Type B pancreatic cell (in vitro differentiated cells): Measurements from ENCODE around the gene NUP50. TPM values are rescaled to one million over a fixed set of nuclear protein-coding genes. Genes with fewer than 3 reads are reported as not detected.

Experiments used
- DNase-seq: peaks from one replicate; pipeline ENCODE4 v3.0.0; 2021; ENCODE audit warnings: mixed read lengths; ENCODE audit not compliant: unreplicated experiment; ENCODE audit errors: extremely low spot score
- H3K27ac Mint-ChIP-seq: 2 replicates; pipeline ENCODE4 v1.8.0; 2021; ENCODE audit warnings: mild to moderate bottlenecking, mixed read lengths
- H3K27me3 Mint-ChIP-seq: 2 replicates; pipeline ENCODE4 v1.8.0; 2021; ENCODE audit warnings: mixed read lengths
- H3K36me3 Mint-ChIP-seq: 2 replicates; pipeline ENCODE4 v1.8.0; 2021; ENCODE audit warnings: mixed read lengths
- H3K4me1 Mint-ChIP-seq: one replicate; pipeline ENCODE4 v1.8.0; 2021; ENCODE audit warnings: mixed read lengths; ENCODE audit not compliant: unreplicated experiment
- H3K4me3 Mint-ChIP-seq: 2 replicates; pipeline ENCODE4 v1.8.0; 2021; ENCODE audit warnings: mild to moderate bottlenecking, mixed read lengths
- H3K9me3 Mint-ChIP-seq: 2 replicates; pipeline ENCODE4 v1.8.0; 2021; ENCODE audit warnings: mixed read lengths
- total RNA-seq: library from RNA; stranded (reverse); gene quantifications from 2 replicates; pipeline ENCODE4 v1.2.1, GENCODE V29; 2021; ENCODE audit warnings: low replicate concordance
- TF ChIP-seq, protein P1 (sequence below): fragments of 200-600 bp; sonication (generic); conservative IDR thresholded peaks from 2 replicates; pipeline ENCODE4 v1.5.0; 2021; ENCODE audit warnings: antibody characterized with exemption, mild to moderate bottlenecking

NUP50 gene
- total RNA-seq, 1 donor from 2014 or later, result 83.6 TPM

DNA sequence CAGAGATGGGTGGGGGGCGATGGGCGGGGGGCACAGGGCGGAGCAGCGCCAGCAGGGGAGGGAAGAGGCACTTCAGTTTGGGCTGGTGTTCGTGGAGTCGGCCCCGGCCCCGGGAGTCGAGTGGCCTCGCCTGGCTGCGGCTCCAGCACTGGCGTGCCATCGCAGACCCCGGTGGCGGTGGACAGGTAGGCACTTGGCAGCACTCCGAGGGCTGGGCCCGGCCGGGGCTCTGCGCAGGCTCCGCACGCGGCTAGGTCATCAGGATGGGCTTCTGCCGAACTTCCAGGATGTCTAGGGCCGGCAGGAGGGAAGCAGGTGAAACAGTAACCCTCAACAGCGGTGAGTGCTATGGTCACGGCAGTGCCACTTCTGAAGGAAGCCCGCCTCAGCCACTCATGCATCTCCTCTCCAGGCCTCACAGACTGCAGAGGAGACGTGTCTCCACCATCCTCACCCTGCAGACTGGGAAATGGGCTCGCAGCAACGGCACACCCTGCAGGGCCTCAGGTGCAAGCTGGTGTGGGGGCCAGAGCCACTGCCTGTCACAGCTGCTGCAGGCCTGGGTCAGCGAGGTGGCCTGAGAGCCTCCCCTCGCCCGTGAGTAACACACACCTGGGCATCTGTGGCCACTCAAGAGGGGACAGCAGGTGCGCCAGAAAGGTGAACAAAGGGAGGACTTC lies 33.3 kb downstream of the NUP50 start:
- DNase-seq, result no peak
- peaks cover 14% of the 10 kb centered on the region for H3K4me1 Mint-ChIP-seq
- peaks cover 3% of the 10 kb centered on the region for H3K36me3 Mint-ChIP-seq
- H3K27me3 Mint-ChIP-seq, result no peaks in the 10 kb centered on the region
- TF ChIP-seq, protein P1, sequence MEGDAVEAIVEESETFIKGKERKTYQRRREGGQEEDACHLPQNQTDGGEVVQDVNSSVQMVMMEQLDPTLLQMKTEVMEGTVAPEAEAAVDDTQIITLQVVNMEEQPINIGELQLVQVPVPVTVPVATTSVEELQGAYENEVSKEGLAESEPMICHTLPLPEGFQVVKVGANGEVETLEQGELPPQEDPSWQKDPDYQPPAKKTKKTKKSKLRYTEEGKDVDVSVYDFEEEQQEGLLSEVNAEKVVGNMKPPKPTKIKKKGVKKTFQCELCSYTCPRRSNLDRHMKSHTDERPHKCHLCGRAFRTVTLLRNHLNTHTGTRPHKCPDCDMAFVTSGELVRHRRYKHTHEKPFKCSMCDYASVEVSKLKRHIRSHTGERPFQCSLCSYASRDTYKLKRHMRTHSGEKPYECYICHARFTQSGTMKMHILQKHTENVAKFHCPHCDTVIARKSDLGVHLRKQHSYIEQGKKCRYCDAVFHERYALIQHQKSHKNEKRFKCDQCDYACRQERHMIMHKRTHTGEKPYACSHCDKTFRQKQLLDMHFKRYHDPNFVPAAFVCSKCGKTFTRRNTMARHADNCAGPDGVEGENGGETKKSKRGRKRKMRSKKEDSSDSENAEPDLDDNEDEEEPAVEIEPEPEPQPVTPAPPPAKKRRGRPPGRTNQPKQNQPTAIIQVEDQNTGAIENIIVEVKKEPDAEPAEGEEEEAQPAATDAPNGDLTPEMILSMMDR, result no peak
- no peak overlapping the region for H3K4me3 Mint-ChIP-seq
- no peak overlapping the region for H3K27ac Mint-ChIP-seq
- no peaks in the 10 kb centered on the region for H3K9me3 Mint-ChIP-seq

DNA sequence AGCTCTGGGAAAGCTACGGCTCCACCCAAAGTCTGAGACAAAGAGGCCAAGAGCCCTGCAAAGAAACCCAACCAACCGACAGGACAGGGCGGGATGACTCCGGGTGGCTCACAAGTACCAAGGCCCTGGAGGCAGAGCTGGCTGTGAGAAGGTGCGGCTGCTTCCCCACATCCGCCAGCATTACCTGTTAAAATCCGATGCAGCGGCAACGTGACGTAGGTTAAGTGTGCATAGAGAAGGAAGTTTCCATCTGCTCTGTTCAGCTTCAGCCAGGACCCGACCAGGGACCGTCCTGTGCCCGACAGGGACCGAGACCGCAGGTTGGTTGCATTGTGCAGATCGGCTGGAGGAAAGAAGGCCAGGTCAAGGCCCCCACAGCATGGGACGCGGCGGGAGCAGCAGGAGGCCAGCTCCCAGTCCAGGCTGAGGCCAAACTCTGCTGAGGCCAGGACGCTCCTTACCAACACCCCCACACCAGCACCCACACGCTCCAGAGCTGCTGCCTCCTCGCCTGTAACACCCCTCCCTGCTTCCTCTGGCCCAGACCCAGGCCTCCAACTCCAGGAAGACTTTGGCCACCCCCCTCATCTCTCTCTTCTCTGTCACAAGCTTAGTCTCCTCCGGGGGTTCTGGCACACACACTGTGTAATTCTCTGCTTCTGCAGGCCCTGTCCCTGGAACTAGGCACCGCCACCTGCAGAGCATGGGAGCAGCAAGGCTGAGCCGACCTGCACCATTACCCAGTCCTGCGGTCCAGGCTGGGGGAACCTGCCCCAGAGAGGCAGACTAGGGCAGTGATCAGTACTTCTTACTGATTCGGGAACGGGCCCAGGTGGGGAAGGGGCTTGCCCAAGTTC lies 34.1 kb downstream of the NUP50 start:
- Mint-ChIP-seq H3K4me1 (peaks cover 14% of the 10 kb centered on the region), H3K4me3 (no peak overlapping the region), H3K9me3 (no peaks in the 10 kb centered on the region), H3K27ac (no peak overlapping the region), H3K27me3 (no peaks in the 10 kb centered on the region), H3K36me3 (peaks cover 3% of the 10 kb centered on the region)
- TF ChIP-seq, protein P1, result no peak
- DNase-seq, result no peak

DNA sequence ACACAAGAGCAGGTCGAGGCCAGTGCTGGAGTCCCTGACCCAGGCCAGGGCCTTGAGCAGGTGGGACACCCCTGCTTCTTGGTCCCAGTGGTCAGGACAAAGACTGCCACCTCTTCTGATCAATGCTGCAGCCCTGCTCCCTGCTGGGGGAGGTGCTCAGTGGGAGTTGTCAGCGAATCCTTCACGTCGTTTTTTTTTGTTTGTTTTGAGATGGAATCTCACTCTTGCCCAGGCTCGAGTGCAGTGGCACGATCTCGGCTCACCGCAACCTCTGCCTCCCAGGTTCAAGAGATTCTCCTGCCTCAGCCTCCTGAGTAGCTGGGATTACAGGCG lies 34.7 kb downstream of the NUP50 start:
- no peak for DNase-seq
- Mint-ChIP-seq H3K27me3 (no peaks in the 10 kb centered on the region), H3K9me3 (no peaks in the 10 kb centered on the region), H3K27ac (no peak overlapping the region), H3K4me3 (no peak overlapping the region), H3K36me3 (peaks cover 3% of the 10 kb centered on the region), H3K4me1 (peaks cover 14% of the 10 kb centered on the region)
- TF ChIP-seq, protein P1, result no peak

DNA sequence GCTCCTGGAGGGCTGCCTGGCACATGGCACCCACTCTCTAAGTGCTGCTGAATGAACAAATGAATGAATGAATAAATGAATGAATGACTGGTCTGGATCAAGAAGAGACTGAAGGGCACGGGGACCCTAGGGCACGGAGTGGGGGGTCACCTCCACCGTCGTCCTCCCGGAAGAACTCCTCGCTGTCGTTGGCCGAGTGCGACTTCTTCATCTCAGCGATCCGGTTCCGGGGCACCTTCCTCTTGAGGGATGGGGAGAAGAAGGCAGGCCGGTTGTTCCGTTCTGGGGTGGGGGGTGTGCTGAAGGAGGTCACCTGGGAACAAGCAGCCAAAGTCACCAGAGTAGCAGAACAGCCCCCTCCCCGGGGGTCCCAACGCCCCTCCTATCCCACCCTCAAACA lies 36.0 kb downstream of the NUP50 start:
- no peak for DNase-seq
- Mint-ChIP-seq H3K9me3 (no peaks in the 10 kb centered on the region), H3K4me3 (no peak overlapping the region), H3K36me3 (peaks cover 3% of the 10 kb centered on the region), H3K27ac (no peak overlapping the region), H3K27me3 (no peaks in the 10 kb centered on the region), H3K4me1 (peaks cover 14% of the 10 kb centered on the region)
- TF ChIP-seq, protein P1, result no peak

DNA sequence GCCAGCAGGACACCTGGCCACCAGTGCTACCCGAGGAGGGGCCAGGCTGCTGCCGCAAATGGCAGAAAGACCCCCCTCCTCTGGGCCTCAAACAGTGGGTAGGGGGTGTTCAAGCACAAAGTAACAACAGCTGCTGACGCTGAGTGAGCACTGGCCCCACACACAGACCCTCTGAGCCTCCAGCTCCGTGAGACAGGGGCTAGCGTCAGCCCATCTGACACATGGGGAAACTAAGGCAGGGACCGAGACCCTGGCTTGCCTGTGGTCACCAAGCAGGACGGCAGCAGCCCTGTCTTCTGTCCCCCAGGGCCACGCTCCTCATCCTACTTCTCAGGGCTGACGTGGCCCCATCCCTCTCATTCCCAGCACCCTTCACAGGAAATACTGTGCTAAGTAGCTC lies 36.5 kb downstream of the NUP50 start:
- Mint-ChIP-seq H3K27ac (no peak overlapping the region), H3K27me3 (no peaks in the 10 kb centered on the region), H3K4me1 (peaks cover 14% of the 10 kb centered on the region), H3K36me3 (peaks cover 3% of the 10 kb centered on the region), H3K4me3 (no peak overlapping the region), H3K9me3 (no peaks in the 10 kb centered on the region)
- DNase-seq, result no peak
- TF ChIP-seq, protein P1, result no peak
